ENCODE data around the gene RGL3.
"Not testable (repeated sequence)": the region's sequence is repeated elsewhere in the genome, so short reads cannot be mapped to it uniquely, and the experiment has no call there.

RGL3 gene, protein sequence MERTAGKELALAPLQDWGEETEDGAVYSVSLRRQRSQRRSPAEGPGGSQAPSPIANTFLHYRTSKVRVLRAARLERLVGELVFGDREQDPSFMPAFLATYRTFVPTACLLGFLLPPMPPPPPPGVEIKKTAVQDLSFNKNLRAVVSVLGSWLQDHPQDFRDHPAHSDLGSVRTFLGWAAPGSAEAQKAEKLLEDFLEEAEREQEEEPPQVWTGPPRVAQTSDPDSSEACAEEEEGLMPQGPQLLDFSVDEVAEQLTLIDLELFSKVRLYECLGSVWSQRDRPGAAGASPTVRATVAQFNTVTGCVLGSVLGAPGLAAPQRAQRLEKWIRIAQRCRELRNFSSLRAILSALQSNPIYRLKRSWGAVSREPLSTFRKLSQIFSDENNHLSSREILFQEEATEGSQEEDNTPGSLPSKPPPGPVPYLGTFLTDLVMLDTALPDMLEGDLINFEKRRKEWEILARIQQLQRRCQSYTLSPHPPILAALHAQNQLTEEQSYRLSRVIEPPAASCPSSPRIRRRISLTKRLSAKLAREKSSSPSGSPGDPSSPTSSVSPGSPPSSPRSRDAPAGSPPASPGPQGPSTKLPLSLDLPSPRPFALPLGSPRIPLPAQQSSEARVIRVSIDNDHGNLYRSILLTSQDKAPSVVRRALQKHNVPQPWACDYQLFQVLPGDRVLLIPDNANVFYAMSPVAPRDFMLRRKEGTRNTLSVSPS

DNA sequence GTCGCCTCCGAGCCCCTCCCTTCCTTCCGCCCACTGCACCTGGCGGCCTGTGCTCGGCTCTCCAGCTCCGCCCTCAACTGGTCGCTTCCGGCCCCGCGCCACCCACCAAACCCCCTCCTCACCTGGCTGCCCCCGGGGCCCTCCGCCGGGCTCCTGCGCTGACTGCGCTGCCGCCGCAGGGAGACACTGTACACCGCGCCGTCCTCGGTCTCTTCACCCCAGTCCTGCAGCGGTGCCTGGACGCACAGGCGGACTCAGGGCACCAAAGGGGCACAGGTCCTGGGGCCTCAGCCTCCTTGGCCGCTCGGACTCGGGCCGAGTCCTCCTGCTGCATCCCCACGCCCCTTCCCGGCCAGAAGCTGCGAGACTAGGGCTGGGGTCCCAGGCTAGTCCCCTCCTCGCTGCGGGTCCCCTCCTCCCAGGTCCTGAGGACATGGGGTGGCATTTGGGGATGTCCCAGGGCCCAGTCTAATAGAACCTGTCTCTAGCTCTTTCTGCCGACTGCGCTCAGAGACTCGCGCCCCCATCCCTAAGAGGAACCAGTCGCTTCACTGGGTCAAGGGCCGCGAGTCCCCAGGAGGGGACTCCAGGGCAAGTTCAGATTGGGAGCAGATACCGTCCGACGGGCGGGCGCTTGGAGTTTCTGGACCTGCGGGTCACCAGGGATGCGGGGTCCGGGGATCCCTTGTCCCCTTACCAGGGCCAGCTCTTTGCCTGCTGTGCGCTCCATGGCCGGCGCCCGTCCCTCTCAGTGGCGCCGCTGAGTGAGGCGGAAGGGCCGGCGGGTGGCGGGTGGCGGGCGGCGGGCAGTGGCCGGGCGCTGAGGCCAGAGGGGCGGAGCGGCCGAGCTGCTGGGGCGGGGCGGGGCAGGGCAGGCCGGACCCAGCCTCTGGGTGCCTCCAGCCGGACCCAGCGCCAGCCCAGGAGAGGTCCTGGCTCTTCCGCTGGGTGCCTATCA, at the start of gene RGL3:
Gene RGL3, minus strand, starts transcription at position 766 of the 958 bp plus-strand sequence. Its CDS starts 36 bp downstream, at position 730.
- DNase-seq = no peak

DNA sequence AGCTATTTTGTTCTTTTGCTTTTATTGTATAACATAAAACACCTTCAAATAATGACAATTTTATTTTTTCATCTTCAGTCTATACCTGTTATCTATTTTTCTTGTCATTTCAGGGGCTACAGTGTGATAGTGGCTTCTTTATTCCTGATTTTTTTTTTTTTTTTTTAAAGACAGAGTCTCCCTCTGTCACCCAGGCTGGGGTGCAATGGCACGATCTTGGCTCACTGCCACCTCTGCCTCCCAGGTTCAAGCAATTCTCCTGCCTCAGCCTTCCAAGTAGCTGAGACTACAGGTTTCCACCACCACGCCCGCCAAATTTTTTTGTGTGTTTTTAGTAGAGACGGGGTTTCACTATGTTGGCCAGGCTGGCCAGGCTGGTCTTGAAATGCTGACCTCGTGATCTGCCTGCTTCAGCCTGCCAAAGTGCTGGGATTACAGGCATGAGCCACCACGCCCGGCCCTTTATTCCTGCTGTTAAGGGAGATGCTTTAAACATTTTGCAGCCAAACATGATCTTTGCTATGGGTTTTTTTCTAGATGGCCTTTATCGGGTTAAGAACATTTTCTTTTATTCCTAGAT, 49.2 kb upstream of the RGL3 start:
- DNase-seq = not testable (repeated sequence)

DNA sequence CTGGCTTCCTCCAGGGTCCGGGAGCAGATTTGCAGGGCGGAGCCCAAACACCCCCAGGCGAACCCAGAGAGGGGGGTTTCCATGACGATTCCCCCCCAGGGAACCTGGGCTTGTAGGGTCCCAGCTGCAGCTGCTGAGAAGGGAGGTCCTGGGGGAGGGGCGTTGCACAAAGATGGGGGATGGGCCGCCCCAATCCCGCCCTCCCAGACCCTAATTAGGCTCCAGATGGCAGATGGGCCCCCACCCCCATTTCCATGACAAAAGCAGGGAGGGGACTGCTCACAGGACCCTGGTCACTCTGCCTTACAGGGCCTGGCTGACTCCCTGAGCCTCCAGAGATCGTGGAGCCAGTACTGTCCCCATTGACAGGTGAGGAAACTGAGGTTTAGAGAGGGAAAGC, 46.5 kb upstream of the RGL3 start:
- no peak for DNase-seq

DNA sequence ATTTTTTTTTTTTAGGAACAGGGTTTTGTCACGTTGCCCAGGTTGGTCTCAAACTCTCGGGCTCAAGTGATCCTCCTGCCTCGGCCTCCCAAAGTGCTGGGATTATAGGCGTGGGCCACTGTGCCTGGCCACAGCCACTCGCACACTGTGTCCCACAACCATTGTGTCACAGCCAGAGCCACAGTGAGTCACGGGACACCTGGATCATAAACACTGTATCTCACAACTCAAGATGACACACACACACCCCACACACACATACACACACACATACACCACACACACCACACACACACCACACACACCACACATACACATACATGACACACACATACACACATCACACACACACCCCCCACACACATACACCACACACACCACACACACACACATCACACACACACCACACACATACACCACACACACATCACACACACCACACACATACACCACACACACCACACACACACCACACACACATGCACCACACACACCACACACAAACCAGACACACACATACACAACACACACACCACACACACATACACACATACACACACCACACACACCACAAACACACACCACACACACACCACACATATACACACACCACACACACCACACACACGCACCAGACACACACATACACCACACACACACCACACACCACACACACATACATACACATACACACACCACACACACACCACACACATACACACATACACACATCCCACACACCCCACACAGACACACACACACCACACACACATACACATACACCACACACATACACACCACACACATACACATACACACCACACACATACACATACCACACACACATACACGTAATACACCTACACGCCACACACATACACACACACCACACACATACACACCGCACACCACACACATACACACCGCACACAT, 45.5 kb upstream of the RGL3 start:
- no peak for DNase-seq

DNA sequence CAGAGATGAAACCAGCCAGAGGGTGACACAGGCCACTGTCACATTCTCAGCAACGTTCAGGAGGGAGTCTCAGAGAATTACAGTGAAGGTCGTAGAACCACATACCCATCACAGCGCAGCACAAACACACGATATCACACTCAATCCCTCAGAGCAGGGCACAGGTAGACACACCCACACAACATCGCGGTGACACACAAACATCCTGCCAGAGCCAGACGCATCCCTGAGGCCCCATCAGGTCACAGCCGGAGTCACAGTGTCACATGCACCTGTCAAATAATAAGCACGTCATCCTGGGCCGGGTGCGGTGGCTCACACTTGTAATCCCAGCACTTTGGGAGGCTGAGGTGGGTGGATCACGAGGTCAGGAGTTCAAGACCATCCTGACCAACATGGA, 44.3 kb upstream of the RGL3 start:
- DNase-seq = no peak

DNA sequence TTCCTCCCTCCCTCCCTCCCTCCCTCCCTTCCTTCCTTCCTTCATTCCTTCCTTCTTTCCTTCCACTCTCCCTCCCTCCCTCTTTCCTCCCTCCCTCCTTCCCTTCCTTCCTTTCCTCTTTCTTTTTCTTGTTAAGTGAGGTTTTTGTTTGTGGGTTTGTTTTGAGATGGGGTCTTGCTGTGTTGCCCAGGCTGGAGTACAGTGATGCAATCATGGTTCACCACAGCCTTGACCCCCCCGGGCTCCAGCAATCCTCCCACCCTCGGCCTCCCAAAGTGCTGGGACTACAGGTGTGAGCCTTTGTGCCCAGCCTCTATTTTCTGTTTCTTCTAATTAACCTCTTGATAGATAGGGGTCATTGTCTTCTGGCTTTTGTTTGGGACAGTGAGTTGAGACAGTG, 42.3 kb upstream of the RGL3 start:
- no peak for DNase-seq

DNA sequence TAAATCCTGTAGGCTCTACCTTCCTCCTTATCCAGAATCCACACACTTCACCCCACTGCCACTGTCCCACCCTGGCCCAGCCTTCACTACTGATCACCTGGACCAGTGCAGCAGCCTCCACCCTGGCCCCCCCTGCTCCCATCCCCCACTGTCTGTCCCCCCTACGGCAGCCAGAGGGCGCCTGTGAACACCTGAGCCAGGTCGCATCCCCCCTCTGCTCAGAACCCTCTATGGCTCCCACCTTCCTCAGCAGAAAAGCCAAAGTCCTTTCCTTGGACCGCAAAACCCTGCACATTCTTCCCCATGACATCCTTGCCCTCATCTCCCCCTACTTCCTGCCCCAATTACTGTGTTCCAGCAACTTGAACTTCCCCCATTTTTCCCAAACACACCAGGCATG, 41.1 kb upstream of the RGL3 start:
- DNase-seq = no peak

DNA sequence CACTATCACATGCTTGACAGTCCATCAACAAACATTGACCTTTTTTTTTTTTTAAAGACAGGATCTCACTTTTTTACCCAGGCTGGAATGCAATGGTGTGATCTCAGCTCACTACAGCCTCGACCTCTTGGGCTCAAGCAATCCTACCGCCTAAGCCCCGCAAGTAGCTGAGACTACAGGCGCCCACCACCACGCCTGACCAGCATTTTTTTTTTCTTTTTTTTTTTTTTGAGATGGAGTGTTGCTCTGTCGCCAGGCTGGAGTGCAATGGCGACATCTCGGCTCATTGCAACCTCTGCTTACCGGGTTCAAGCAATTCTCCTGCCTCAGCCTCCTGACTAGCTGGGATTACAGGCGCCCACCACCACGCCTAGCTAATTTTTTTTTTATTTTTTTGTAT, 39.8 kb upstream of the RGL3 start:
- not testable (repeated sequence) for DNase-seq

DNA sequence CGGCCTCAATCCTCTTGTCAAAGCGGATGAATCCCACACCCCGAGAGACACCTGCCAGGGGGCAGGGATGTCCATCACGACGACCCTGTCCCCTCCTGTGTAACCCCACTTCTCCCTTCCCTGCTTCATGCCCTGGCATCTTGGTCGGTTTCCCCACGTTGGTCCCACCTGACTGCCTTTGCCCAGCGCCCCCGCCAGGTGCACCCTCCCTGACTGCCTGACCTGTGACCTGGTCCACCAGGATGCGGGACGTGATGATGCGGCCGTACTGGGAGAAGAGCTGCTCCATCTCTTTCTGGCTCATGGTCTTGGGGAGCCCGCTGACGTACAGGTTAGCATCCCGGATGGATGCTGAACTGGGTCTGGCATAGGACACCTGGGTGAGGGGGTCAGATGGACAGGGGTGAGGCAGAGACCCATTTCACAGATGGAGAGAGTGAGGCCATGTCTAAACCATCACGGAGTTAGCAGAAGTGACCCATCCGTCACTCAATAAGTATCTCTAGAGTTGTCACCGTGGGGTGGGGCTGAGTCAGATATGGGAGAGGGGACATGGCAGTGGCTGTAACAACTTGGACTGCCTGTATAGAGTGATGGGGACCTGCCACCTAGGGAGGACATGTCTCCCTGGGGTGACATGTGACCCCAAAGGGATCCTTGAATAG, 39.3 kb upstream of the RGL3 start:
- DNase-seq = no peak

DNA sequence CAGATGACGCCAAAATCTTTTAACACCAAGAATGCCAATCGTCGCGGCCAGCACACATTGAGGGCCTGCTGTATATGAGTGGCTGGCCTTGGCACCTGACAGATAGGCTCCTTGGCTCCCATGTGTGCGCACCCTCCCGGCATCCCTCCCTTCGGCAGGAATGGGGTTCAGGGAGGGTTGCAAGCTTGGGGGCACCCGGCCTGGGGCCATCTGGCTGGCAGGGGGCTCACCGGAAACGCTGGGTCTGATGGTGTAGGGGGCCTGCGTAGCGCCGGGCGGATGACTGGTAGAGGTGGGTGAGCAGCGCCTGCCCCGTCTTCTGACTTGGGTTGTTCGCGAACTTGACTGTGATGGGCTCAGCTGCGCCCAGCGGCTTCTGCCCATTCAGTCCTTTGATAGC, 38.7 kb upstream of the RGL3 start:
- DNase-seq = no peak

DNA sequence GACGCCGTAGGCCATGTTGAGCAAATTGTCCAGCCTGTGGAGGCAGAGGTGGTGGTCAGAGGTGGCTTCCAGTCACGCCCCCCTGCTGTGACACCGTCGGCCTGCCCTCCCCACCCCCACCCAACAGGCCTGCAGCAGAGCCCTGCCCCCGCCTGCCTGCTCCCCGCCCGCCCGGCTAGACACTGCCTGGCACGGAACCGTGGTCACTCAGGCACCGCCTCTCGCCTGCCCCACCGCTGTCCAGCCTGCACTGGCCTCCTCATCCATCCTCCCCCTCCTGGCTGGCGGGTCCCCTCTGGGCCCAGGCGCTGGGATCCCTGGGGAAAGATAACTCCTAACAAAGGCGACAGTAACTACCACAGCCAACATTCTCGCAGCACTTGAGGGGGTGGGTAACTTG, 38.0 kb upstream of the RGL3 start:
- DNase-seq = no peak

DNA sequence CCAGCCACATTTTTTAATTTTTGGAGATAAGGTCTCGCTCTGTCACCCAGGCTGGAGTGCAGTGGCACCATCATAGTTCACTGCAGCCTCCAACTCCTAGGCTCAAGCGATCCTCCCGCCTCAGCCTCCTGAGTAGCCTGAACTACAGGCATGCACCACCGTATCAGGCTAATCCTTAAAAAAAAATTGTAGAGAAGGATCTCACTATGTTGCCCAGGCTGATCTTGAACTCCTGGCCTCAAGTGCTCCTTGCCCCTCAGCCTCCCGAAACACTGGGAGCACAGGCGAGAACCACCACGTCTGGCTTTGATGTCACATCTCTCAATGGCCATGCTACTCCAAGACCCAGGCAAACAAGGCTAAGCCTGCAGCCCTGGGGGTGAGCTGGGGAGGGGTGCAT, 37.5 kb upstream of the RGL3 start:
- no peak for DNase-seq

DNA sequence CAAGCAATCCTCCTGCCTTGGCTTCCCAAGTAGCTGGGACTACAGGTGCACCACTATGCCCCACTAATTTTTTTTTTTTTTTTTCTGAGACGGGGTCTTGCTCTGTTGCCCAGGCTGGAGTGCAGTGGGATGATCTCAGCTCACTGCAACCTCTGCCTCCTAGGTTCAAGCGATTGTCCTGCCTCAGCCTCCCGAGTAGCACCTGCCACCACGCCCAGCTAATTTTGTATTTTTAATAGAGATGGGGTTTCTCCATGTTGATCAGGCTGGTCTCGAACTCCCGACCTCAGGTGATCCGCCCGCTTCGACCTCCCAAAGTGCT, 36.1 kb upstream of the RGL3 start:
- DNase-seq = not testable (repeated sequence)

DNA sequence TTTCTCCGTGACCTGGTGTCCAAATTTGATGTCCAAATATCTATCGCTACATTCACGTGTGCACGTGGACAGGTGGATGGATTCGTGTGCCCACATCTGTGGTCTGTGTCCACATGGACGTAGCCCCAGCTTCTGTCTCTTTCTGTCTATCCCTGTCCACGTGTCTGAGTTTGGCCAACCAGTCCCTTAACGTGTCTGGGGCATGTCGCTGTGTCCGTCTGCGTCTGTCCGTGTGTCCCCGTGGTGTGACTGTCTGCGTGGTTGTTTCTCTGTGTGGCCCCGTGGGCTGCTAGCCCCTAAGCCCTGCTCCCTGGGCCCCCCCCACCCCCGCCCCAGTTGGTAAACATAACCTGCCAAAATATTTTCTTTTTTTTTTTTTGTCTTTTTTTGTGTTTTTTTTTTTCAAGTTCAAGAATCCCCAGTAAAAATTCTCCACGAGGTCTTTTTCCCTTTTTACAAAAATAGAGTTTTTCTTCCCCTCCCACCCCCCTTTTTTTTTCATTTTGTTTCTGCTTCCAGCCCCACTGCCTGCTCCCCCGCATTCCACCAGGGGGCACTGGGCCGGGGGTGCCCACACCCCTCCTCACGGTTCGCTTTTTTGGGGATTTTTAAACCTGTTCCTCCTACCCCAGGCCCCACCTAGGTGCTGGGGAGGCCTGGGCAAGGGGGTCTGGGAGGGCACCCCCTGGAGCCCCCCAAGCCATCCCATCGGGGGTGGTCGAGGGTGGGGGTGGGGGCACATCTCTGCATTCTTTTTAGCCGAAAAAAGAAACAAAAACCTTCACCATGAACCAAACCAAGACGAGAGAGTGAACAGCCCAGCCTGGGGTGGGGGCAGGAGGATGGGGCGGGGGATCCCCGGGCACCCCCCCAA, 34.6 kb upstream of the RGL3 start:
- no peak for DNase-seq

DNA sequence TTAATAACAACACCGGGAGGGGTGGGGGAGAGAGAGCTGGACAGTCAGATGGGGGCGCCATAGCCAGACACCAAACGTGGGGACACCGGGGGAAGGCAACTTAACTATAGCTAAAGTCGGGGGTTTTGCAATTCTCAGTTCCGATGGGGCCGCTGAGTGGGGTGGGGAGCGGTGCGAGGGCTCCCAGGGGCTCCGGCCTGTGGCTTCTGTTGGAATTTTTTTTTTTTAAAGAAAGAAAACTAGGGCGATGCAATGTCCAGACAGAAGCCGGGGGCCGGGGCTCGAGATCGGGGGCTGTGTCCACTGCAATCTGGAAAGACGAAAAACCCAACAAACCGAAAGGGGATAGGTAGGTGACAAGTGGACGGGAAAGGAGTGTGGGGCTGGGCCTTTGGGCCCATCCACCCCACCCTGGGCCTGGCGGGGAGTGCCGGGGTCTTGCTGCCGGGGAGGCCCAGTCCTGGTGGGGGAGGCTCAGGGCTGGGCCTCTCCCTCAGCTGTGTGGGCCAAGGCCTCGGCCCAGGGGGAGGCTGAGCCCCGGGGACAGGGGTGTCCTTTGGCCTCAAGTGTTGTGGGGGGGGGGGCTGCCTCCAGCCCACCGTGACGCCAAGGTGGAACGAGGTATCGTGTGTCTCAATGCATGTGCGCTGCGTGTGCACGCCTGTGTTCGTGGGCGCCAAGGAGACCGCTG, 33.7 kb upstream of the RGL3 start:
- no peak for DNase-seq

DNA sequence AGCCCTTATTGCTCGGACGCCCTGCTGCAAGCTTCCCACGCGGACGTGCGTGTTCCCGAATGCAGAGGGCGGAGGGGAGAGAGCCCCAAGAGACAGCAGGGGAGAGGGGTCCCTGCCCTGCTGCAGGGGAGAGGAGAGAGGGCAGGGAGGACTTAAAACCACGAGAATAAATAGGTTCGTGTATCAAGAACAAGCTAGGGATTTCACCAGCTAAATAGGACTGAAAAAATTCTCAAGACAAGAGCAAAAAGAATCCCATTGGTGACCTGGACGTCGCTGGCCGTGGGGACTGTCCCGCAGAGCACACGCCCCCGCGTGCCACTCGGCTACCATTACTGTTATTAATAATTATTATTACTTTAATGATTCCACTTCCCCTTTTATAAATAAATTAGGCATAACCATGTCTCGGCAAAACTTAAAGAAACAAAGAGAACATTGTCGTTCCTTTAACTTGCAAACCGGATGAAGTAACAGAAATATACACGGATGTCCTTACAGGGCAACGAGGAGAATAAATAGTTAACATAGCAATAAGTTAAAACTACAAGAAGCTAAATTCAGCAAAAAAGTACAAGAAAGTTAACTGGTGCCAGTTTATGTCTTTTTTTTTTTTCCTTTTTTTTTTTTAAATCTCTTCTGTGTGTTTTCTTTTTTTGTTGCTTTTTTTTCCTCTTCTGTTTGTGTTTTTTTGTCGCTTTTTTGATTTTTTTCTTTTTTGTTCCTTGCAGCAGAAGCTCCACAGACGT, 32.9 kb upstream of the RGL3 start:
- no peak for DNase-seq

DNA sequence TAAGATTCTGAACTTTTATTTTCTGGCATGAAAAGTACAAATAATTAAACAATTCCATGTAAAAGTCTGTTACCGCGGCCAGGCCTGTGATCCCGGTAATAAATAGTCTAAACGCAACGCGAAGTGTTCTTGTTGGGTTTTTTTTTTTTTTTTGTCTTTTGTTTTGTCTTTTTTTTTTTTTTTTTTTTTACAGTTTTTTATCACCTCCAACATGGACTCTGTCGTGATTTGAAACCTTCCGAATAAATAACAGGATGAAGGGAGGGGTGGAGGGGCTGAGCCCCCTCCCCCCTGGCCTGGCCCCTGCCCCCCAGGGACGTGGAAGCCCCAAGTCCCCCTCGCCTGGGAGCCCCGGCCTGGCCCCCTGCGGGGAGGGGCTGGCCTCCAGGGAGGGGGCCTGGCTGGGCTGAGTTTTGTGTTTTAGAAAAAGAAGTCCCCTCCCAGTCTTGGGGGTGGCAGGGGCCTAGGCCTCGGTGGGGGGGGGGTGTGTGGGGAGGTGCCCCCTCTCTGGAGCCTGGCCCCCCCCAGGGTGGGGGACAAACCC, 32.3 kb upstream of the RGL3 start:
- no peak for DNase-seq

DNA sequence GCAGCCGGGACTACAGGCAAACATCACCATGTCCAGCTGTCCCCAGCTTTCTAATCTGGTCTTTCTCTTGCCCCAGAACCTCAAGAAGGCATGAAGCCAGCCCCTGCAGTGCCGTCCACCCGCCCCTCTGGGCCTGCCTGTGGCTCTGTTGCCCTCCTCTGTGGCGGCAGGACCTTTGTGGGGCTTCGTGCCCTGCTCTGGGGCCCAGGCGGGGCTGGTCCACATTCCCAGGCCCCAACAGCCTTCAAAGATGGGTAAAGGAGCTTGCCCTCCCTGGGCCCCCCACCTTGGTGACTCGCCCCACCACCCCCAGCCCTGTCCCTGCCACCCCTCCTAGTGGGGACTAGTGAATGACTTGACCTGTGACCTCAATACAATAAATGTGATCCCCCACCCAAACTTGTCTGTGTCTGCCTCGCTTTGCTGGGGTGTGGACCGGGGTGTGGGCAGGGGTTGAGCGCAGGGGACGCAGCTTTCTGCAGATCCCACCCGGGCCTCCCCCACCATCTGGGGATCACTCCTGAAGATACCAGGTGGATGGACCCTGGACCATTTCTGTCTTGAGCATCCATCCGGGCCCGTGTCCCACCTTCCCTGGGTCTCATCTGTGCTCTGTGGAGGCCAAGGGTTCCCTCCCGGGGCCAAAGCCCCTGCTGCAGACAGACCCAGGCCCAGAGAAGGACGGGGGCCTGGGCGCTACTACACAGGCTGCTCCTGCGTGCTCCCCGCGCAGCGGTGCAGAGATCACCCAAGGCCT, 31.6 kb upstream of the RGL3 start:
- DNase-seq = no peak
